ENCODE measurements around the gene UBE2B. TPM values are rescaled to one million over a fixed set of nuclear protein-coding genes. Genes with fewer than 3 reads are reported as not detected.
A peak's percentile ranks its signal among the peaks of the same experiment; 100 is the strongest.

The UBE2B gene
- total RNA-seq, 1 donor from 2014 or later: 79.0 TPM

DNA sequence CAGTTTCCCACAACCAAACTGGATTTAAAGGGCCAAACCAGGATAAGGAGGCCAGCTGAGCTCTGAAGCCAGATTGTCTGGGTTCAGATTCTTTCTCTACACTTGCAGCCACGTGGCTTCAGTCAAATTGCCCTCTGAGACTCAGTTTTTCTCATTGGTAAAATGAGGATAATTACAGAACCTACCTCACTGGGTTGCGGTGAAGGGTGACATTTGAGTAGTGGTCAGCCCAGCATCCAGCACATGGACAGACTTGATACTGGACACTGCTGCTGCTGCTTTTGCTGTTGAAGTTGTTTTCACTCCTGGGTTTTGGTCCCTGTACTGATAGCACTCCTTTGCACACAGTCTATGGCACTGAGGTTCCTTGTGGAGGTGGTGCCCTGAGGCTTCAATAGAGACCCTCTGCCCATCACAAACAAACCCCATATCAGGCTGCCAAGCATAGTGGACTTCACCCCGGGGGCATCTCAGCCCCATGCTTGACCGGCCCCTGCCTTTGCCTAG, 66.0 kb downstream of the UBE2B start:
- DNase-seq (ENCODE audit: low spot score): no peak

GRCh38 chr5:134437847-134438581, 66.6 kb downstream of the UBE2B start:
- no peak for DNase-seq (ENCODE audit: low spot score)

GRCh38 chr5:134438721-134439123, 67.4 kb downstream of the UBE2B start:
- no peak for DNase-seq (ENCODE audit: low spot score)

DNA sequence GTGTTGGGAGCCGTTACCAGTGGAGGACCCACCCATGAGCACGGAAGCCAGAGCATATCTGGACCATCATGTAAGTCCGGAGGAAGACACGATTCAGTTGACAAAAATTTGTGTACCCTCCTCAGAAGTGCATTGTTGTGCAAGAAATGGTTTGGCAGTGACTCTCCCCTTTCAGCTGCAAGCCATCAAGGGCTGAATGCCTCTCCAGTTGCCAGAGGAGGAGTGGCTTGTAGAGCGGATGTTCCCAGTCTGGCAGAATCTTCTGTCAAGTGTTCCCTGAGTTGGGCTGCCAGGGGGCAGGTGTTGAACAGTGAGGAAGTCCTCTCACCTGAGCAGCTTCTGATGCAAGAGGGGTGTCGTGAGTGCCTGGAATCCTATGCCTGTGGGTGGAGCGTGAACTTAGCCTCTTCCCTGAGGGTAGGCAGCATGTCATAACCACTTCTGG, 67.9 kb downstream of the UBE2B start:
- peak; percentile 81 for DNase-seq (ENCODE audit: low spot score)

DNA sequence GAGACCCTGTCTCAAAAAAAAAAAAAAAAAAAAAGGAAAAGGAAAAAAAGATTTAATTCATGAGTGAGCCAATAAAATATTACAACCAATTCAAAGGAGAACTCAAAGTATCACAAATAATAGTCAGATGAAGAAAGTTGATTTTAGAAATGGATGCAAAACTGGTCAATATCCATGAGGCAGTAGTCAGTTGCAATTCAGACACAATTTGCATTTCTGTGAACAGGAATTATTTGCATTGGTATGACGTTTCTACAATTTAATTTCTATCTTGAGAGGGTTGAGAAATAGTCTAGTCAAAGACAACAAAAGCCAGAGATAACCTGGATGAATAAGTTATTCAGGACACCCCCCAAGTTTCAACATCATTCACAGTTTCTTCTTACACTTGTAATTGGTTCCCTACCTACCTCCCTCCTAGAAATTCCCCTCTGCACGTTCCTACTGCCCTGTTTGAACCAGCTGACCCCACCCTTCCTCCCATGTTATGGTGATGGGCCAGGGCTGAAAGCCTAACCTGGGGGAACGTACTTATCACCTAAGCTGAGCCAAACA, 68.9 kb downstream of the UBE2B start:
- DNase-seq (ENCODE audit: low spot score): no peak

Other genes with a start within 250 kb of the UBE2B start
- gene SKP1, start 194.6 kb upstream of the UBE2B start, total RNA-seq (ENCODE audit: insufficient read depth, low replicate concordance): 83.3 TPM
- gene PPP2CA, start 145.5 kb upstream of the UBE2B start, total RNA-seq (ENCODE audit: insufficient read depth, low replicate concordance): 61.9 TPM
- gene CDKL3, start 4.4 kb upstream of the UBE2B start, total RNA-seq (ENCODE audit: insufficient read depth, low replicate concordance): 5.3 TPM
- gene CDKN2AIPNL, start 40.3 kb downstream of the UBE2B start, total RNA-seq (ENCODE audit: insufficient read depth, low replicate concordance): 29.1 TPM
- 22.4 TPM for gene JADE2, start 154.1 kb downstream of the UBE2B start, total RNA-seq (ENCODE audit: insufficient read depth, low replicate concordance)